Central memory CD8-positive, alpha-beta T cell (primary cell): Measurements from ENCODE around the gene TPRG1L.
A peak's percentile ranks its signal among the peaks of the same experiment; 100 is the strongest.

Experiments
- ATAC-seq: fragments of 150-1000 bp; cut with Tn5 transposase; replicated peaks from 2 replicates; pipeline ENCODE4 v1.10.0; 2022; ENCODE audit warnings: mild to moderate bottlenecking, moderate FRiP score, moderate number of reproducible peaks; ENCODE audit not compliant: poor library complexity, severe bottlenecking; ENCODE audit errors: extremely low read depth
- DNase-seq, 2 donors: peaks; one replicate each; pipeline ENCODE4 v3.0.0; 2021; ENCODE audit warnings: low spot score in 2 of 2
- H3K27ac Mint-ChIP-seq: one replicate; pipeline ENCODE4 v1.8.0; 2022; ENCODE audit warnings: low read depth, mild to moderate bottlenecking, moderate library complexity, mixed read lengths
- H3K27me3 Mint-ChIP-seq: one replicate; pipeline ENCODE4 v1.8.0; 2022; ENCODE audit warnings: mixed read lengths
- H3K36me3 Mint-ChIP-seq: one replicate; pipeline ENCODE4 v1.8.0; 2022; ENCODE audit warnings: mild to moderate bottlenecking, moderate library complexity, mixed read lengths; ENCODE audit not compliant: insufficient read depth
- H3K4me1 Mint-ChIP-seq: one replicate; pipeline ENCODE4 v1.8.0; 2022; ENCODE audit warnings: mixed read lengths
- H3K4me3 Mint-ChIP-seq: one replicate; pipeline ENCODE4 v1.8.0; 2022; ENCODE audit warnings: mild to moderate bottlenecking, moderate library complexity, mixed read lengths
- H3K9me3 Mint-ChIP-seq: one replicate; pipeline ENCODE4 v1.8.0; 2022; ENCODE audit warnings: mixed read lengths

The TPRG1L gene

GRCh38 chr1:3606779-3607702 lies 17.8 kb upstream of the TPRG1L start:
- H3K4me1 Mint-ChIP-seq: peaks cover 6% of the 10 kb centered on the region
- no peak overlapping the region for H3K27ac Mint-ChIP-seq
- DNase-seq (no peak), ATAC-seq (no peak)
- H3K36me3 Mint-ChIP-seq: no peaks in the 10 kb centered on the region
- H3K27me3 Mint-ChIP-seq: peaks cover 6% of the 10 kb centered on the region
- H3K9me3 Mint-ChIP-seq: no peaks in the 10 kb centered on the region
- H3K4me3 Mint-ChIP-seq: no peak overlapping the region

GRCh38 chr1:3607703-3608065 lies 17.1 kb upstream of the TPRG1L start:
- H3K4me3 Mint-ChIP-seq: no peak overlapping the region
- DNase-seq: no peak
- H3K27ac Mint-ChIP-seq: no peak overlapping the region
- H3K9me3 Mint-ChIP-seq: no peaks in the 10 kb centered on the region
- H3K36me3 Mint-ChIP-seq: no peaks in the 10 kb centered on the region
- H3K27me3 Mint-ChIP-seq: peaks cover 7% of the 10 kb centered on the region
- peaks cover 8% of the 10 kb centered on the region for H3K4me1 Mint-ChIP-seq
- ATAC-seq: no peak

- Mint-ChIP-seq H3K4me3 (no peak overlapping the region), H3K4me1 (peaks cover 8% of the 10 kb centered on the region), H3K27ac (no peak overlapping the region), H3K9me3 (no peaks in the 10 kb centered on the region), H3K27me3 (peaks cover 7% of the 10 kb centered on the region), H3K36me3 (no peaks in the 10 kb centered on the region)
- ATAC-seq (no peak), DNase-seq (no peak)
Measured at GRCh38 chr1:3608154-3608553, 16.7 kb upstream of the TPRG1L start.

- no peaks in the 10 kb centered on the region for H3K9me3 Mint-ChIP-seq
- H3K4me1 Mint-ChIP-seq: peaks cover 8% of the 10 kb centered on the region
- ATAC-seq (no peak), DNase-seq (no peak)
- H3K4me3 Mint-ChIP-seq: no peak overlapping the region
- H3K27me3 Mint-ChIP-seq: peaks cover 13% of the 10 kb centered on the region
- no peak overlapping the region for H3K27ac Mint-ChIP-seq
- peaks cover 2% of the 10 kb centered on the region for H3K36me3 Mint-ChIP-seq
Measured at GRCh38 chr1:3609016-3609768, 15.6 kb upstream of the TPRG1L start.

- Mint-ChIP-seq H3K9me3 (no peaks in the 10 kb centered on the region), H3K27ac (no peak overlapping the region), H3K36me3 (peaks cover 2% of the 10 kb centered on the region), H3K4me1 (peaks cover 8% of the 10 kb centered on the region), H3K4me3 (no peak overlapping the region), H3K27me3 (peaks cover 21% of the 10 kb centered on the region)
- DNase-seq (no peak), ATAC-seq (no peak)
Measured at GRCh38 chr1:3609769-3610526, 14.9 kb upstream of the TPRG1L start.

- DNase-seq: no peak
- peak overlapping the region; percentile 78 for H3K4me3 Mint-ChIP-seq
- H3K27ac Mint-ChIP-seq: no peak overlapping the region
Measured at GRCh38 chr1:3610527-3611169, 14.2 kb upstream of the TPRG1L start.

GRCh38 chr1:3611170-3612019 lies 13.4 kb upstream of the TPRG1L start, which contains the start of gene MEGF6:
TSS of gene MEGF6 (minus strand) at chr1:3611508. CDS start at chr1:3611268, 240 bp downstream.
- Mint-ChIP-seq H3K4me3 (peak within 1 kb of the TSS; percentile 78), H3K27ac (peak within 1 kb of the TSS; percentile 41), H3K4me1 (peaks cover 8% of the 10 kb centered on the region), H3K36me3 (peaks cover 2% of the 10 kb centered on the region), H3K27me3 (peaks cover 26% of the 10 kb centered on the region), H3K9me3 (no peaks in the 10 kb centered on the region)
- no peak for DNase-seq
- ATAC-seq: peak; percentile 19

More at GRCh38 chr1:3610527-3611169, 14.2 kb upstream of the TPRG1L start:
- no peaks in the 10 kb centered on the region for H3K9me3 Mint-ChIP-seq
- H3K36me3 Mint-ChIP-seq: peaks cover 2% of the 10 kb centered on the region
- ATAC-seq: no peak
- peaks cover 8% of the 10 kb centered on the region for H3K4me1 Mint-ChIP-seq
- H3K27me3 Mint-ChIP-seq: peaks cover 26% of the 10 kb centered on the region

GRCh38 chr1:3612123-3612522 lies 12.7 kb upstream of the TPRG1L start:
- peak overlapping the region; percentile 78 for H3K4me3 Mint-ChIP-seq
- ATAC-seq: no peak

GRCh38 chr1:3614755-3615742 lies 9.8 kb upstream of the TPRG1L start:
- Mint-ChIP-seq H3K4me1 (peaks cover 8% of the 10 kb centered on the region), H3K27ac (no peak overlapping the region), H3K4me3 (no peak overlapping the region), H3K27me3 (peaks cover 26% of the 10 kb centered on the region), H3K36me3 (peaks cover 2% of the 10 kb centered on the region), H3K9me3 (no peaks in the 10 kb centered on the region)
- no peak for DNase-seq
- ATAC-seq: no peak

More at GRCh38 chr1:3612123-3612522, 12.7 kb upstream of the TPRG1L start:
- Mint-ChIP-seq H3K9me3 (no peaks in the 10 kb centered on the region), H3K27me3 (peaks cover 26% of the 10 kb centered on the region), H3K27ac (peak overlapping the region; percentile 41), H3K4me1 (peaks cover 8% of the 10 kb centered on the region), H3K36me3 (peaks cover 2% of the 10 kb centered on the region)
- no peak for DNase-seq

GRCh38 chr1:3616861-3617260 lies 8.0 kb upstream of the TPRG1L start:
- peaks cover 2% of the 10 kb centered on the region for H3K36me3 Mint-ChIP-seq
- H3K4me3 Mint-ChIP-seq: no peak overlapping the region
- H3K27ac Mint-ChIP-seq: no peak overlapping the region
- DNase-seq: no peak
- H3K4me1 Mint-ChIP-seq: peaks cover 17% of the 10 kb centered on the region
- ATAC-seq: no peak
- H3K27me3 Mint-ChIP-seq: peaks cover 22% of the 10 kb centered on the region
- no peaks in the 10 kb centered on the region for H3K9me3 Mint-ChIP-seq
